CD14-positive monocyte (primary cell): ENCODE data around the gene IGFBP6. TPM values are rescaled to one million over a fixed set of nuclear protein-coding genes. Genes with fewer than 3 reads are reported as not detected.

ENCODE experiments used
- DNase-seq, 3 donors: peaks; one replicate each; pipeline ENCODE4 v3.0.0-alpha.2; 2011 to 2022
- H2AFZ ChIP-seq: 2 replicates; pipeline ENCODE4 v1.6.0; 2012; ENCODE audit warnings: mild to moderate bottlenecking, low read depth, low read length, inconsistent platforms; ENCODE audit not compliant: insufficient read depth, poor library complexity, severe bottlenecking
- H3K27ac ChIP-seq, 2 donors: 1 replicate in 1 of 2; 2 replicates in 1 of 2; pipeline ENCODE4 v1.5.1; 2012 to 2013; ENCODE audit warnings: low read length in 2 of 2, control low read depth in 1 of 2, inconsistent platforms in 1 of 2, low read depth in 1 of 2, mild to moderate bottlenecking in 1 of 2
- H3K27me3 ChIP-seq, 2 donors: one replicate each; pipeline versions ENCODE4 v1.6.0 to v1.6.1; 2011 to 2013; ENCODE audit warnings: low read length in 2 of 2; ENCODE audit not compliant: control insufficient read depth in 2 of 2, insufficient read depth in 2 of 2
- H3K36me3 ChIP-seq, 2 donors: replicated peaks in 1 of 2; 1 replicate in 1 of 2; 2 replicates in 1 of 2; pipeline versions ENCODE4 v1.5.1 to v1.6.1; 2012 to 2013; ENCODE audit warnings: low read length in 2 of 2, control low read depth in 1 of 2, inconsistent platforms in 1 of 2, mild to moderate bottlenecking in 1 of 2; ENCODE audit not compliant: insufficient read depth in 2 of 2, control insufficient read depth in 1 of 2
- H3K4me1 ChIP-seq, 2 donors: 1 replicate in 1 of 2; 2 replicates in 1 of 2; pipeline versions ENCODE4 v1.5.1 to v1.6.1; 2012 to 2013; ENCODE audit warnings: low read length in 2 of 2, control low read depth in 1 of 2, inconsistent platforms in 1 of 2, mild to moderate bottlenecking in 1 of 2, moderate library complexity in 1 of 2; ENCODE audit not compliant: insufficient read depth in 2 of 2, control insufficient read depth in 1 of 2
- H3K4me2 ChIP-seq: replicated peaks from 2 replicates; pipeline ENCODE3; 2012; ENCODE audit warnings: low read length, moderate library complexity, mild to moderate bottlenecking; ENCODE audit not compliant: poor library complexity, severe bottlenecking; ENCODE audit errors: extremely low read depth
- H3K4me3 ChIP-seq, 3 experiments: fragments of 200-600 bp in 1 of 3; sonication (generic) in 1 of 3; replicated peaks in 1 of 3; 1 replicate in 2 of 3; 2 replicates in 1 of 3; pipeline ENCODE4 v1.5.1; 2011 to 2013; ENCODE audit warnings: low read length in 3 of 3, mild to moderate bottlenecking in 3 of 3, control low read depth in 2 of 3, low read depth in 2 of 3, inconsistent platforms in 1 of 3, moderate library complexity in 1 of 3
- H3K79me2 ChIP-seq: 2 replicates; pipeline ENCODE4 v1.6.0; 2012; ENCODE audit warnings: mild to moderate bottlenecking, control low read depth, inconsistent platforms, low read length, moderate library complexity; ENCODE audit not compliant: insufficient read depth
- H3K9ac ChIP-seq: 2 replicates; pipeline ENCODE4 v1.6.0; 2017; ENCODE audit warnings: low read length, mild to moderate bottlenecking; ENCODE audit not compliant: insufficient read depth, poor library complexity, severe bottlenecking
- H3K9me3 ChIP-seq, 2 donors: replicated peaks in 1 of 2; 1 replicate in 1 of 2; 2 replicates in 1 of 2; pipeline versions ENCODE4 v1.5.1 to v1.6.1; 2012 to 2013; ENCODE audit warnings: low read length in 2 of 2, control low read depth in 1 of 2; ENCODE audit not compliant: control insufficient read depth in 1 of 2, insufficient read depth in 1 of 2
- H4K20me1 ChIP-seq: 2 replicates; pipeline ENCODE4 v1.6.0; 2012; ENCODE audit warnings: mild to moderate bottlenecking, low read length, control low read depth, moderate library complexity; ENCODE audit not compliant: insufficient read depth
- H3K27ac Mint-ChIP-seq, 7 donors: one replicate each; pipeline ENCODE4 v1.8.0; 2020; ENCODE audit warnings: mild to moderate bottlenecking in 7 of 7, mixed read lengths in 7 of 7, moderate library complexity in 6 of 7, inconsistent platforms in 2 of 7
- H3K27me3 Mint-ChIP-seq, 3 donors: one replicate each; pipeline ENCODE4 v1.8.0; 2021 to 2022; ENCODE audit warnings: low read depth in 3 of 3, mild to moderate bottlenecking in 3 of 3, mixed read lengths in 3 of 3, moderate library complexity in 3 of 3, inconsistent platforms in 1 of 3
- H3K36me3 Mint-ChIP-seq, 2 donors: one replicate each; pipeline ENCODE4 v1.8.0; 2020; ENCODE audit warnings: mixed read lengths in 2 of 2, inconsistent platforms in 1 of 2, mild to moderate bottlenecking in 1 of 2
- H3K4me1 Mint-ChIP-seq: one replicate; pipeline ENCODE4 v1.8.0; 2020; ENCODE audit warnings: mild to moderate bottlenecking, mixed read lengths
- H3K4me3 Mint-ChIP-seq, 2 donors: one replicate each; pipeline ENCODE4 v1.8.0; 2020; ENCODE audit warnings: mild to moderate bottlenecking in 2 of 2, mixed read lengths in 2 of 2, moderate library complexity in 1 of 2
- H3K9me3 Mint-ChIP-seq, 7 donors: one replicate each; pipeline ENCODE4 v1.8.0; 2020 to 2022; ENCODE audit warnings: mixed read lengths in 7 of 7, mild to moderate bottlenecking in 6 of 7, moderate library complexity in 6 of 7, inconsistent platforms in 2 of 7
- CTCF ChIP-seq: fragments of 200-600 bp; IDR thresholded peaks from one replicate; pipeline ENCODE4 v1.8.0; 2022; ENCODE audit warnings: antibody characterized with exemption, mild to moderate bottlenecking
- WGBS: methylation state at CpG from one replicate; pipeline ENCODE4 v1.1.5; 2013; ENCODE audit warnings: missing lambda C conversion rate; ENCODE audit not compliant: insufficient coverage; 5-methylcytosine and 5-hydroxymethylcytosine counted together
- intact Hi-C, 2 donors: fragments of 100-400 bp; cut with micrococcal nuclease; formaldehyde crosslinking; loops; one replicate each; pipeline versions ENCODE4 v1.15.0 to v1.15.1; 2023
- polyA minus RNA-seq: library from RNA; depleted of rRNA, polyadenylated mRNA; stranded (reverse); fragments of >200 nt; gene quantifications from 2 replicates; pipeline ENCODE4 v1.2.3, GENCODE V29; 2012
- polyA plus RNA-seq, 3 donors: library from polyadenylated mRNA; depleted of rRNA in 1 of 3; unstranded in 2 of 3; stranded (reverse) in 1 of 3; fragments of 300-500 nt in 2 of 3; fragments of >200 nt in 1 of 3; fragmentation: Illumina TruSeq in 2 of 3; gene quantifications; 1 replicate in 2 of 3; 2 replicates in 1 of 3; pipeline ENCODE4 v1.2.3, GENCODE V29; 2012 to 2021
- total RNA-seq, 12 experiments: library from RNA in 1 of 12; stranded (reverse) in 1 of 12; fragments of 120-200 nt in 1 of 12; gene quantifications; one replicate each; pipeline ENCODE4 v1.2.4 and lab custom pipeline; 2013 to 2026; ENCODE audit warnings: mixed read lengths in 6 of 12, inconsistent platforms in 1 of 12

IGFBP6 gene
- total RNA-seq (2013), result 0.48 TPM
- polyA plus RNA-seq, result under 1 TPM in 1 of 3 donors, not detected in 2; 0.20 TPM
- polyA minus RNA-seq, result not detected in 2 replicates
- 0 to 0.92 (median 0.25) reads per million in 11 experiments for total RNA-seq (lab: John Stamatoyannopoulos, UW)

- no peak for TF ChIP-seq CTCF
- Mint-ChIP-seq H3K27me3 (peaks cover 29 to 34% (median 33%) of the 10 kb centered on the region in 3 donors), H3K27ac (peak within 1 kb of the TSS in 5 of 7 donors; percentile 31 to 77 (median 41)), H3K36me3 (peaks cover 0 to 13% of the 10 kb centered on the region in 2 donors), H3K4me3 (peak within 1 kb of the TSS; percentile 79 to 94), H3K4me1 (peaks cover 51% of the 10 kb centered on the region), H3K9me3 (peaks cover 0 to 4% (median 0%) of the 10 kb centered on the region in 7 donors)
- H3K36me3 ChIP-seq, result no peaks in the 10 kb centered on the region
- H3K4me2 ChIP-seq, result peak within 1 kb of the TSS; percentile 93
- H2AFZ ChIP-seq, result peak within 1 kb of the TSS; percentile 85
- H3K4me1 ChIP-seq, result peaks cover 60% of the 10 kb centered on the region in 2 donors
- H3K9me3 ChIP-seq, result no peaks in the 10 kb centered on the region
- H3K4me3 ChIP-seq, result peak within 1 kb of the TSS; percentile 17 to 75 (median 25)
- H3K9ac ChIP-seq, result peak within 1 kb of the TSS; percentile 46
- no peaks in the 10 kb centered on the region for H3K79me2 ChIP-seq
- WGBS, result under 1% methylated on average over 39 of the region's 51 CpGs
- intact Hi-C loops, result loop anchor here in 1 of 2 donors (2.0 to 10.0 kb wide), 2 partner anchors 19 to 53 kb away; partner anchors contain the start of gene SPRYD3
- peaks cover 15 to 24% of the 10 kb centered on the region in 2 donors for H3K27me3 ChIP-seq
- peak; percentile 23 to 47 (median 41) for DNase-seq
- H4K20me1 ChIP-seq, result no peaks in the 10 kb centered on the region
- H3K27ac ChIP-seq, result no peak within 1 kb of the TSS
These were observed at the start of gene IGFBP6 for GRCh38 chr12:53097564-53098353. TSS of gene IGFBP6 (plus strand) at chr12:53097667. CDS start at chr12:53097718, 51 bp downstream.

GRCh38 chr12:53048033-53048779 is 49.3 kb upstream of the IGFBP6 start:
- Mint-ChIP-seq H3K36me3 (peaks cover 0 to 3% of the 10 kb centered on the region in 2 donors), H3K27me3 (peaks cover 22 to 44% (median 25%) of the 10 kb centered on the region in 3 donors), H3K9me3 (peaks cover 0 to 7% (median 0%) of the 10 kb centered on the region in 7 donors), H3K4me1 (peaks cover 15% of the 10 kb centered on the region), H3K4me3 (peak overlapping the region; percentile 51 to 61), H3K27ac (peak overlapping the region in 2 of 7 donors; percentile 46 to 57)
- Histone ChIP-seq H3K4me3 (peak overlapping the region in 1 of 3 experiments; percentile 65), H3K79me2 (no peaks in the 10 kb centered on the region), H3K9me3 (no peaks in the 10 kb centered on the region), H3K36me3 (no peaks in the 10 kb centered on the region), H3K27me3 (peaks cover 0 to 18% of the 10 kb centered on the region in 2 donors), H4K20me1 (no peaks in the 10 kb centered on the region), H2AFZ (peak overlapping the region; percentile 85), H3K4me1 (peaks cover 12 to 16% of the 10 kb centered on the region in 2 donors), H3K27ac (no peak overlapping the region), H3K9ac (peak overlapping the region; percentile 56), H3K4me2 (peak overlapping the region; percentile 80)
- no peak for TF ChIP-seq CTCF
- DNase-seq, result no peak
- WGBS, result 92% methylated on average over 6 of the region's 10 CpGs
- intact Hi-C loops, result loop anchor here in 1 of 2 donors (10.0 kb wide), 1 partner anchor 47 kb away; the partner anchor contains the start of gene IGFBP6
